ENCODE measurements around the gene MYCBP2. TPM values are rescaled to one million over a fixed set of nuclear protein-coding genes. Genes with fewer than 3 reads are reported as not detected.

Gene MYCBP2
- polyA plus RNA-seq, 1 of the 3 experiments (the other 2 are of a cell fraction): 18.5 TPM

DNA sequence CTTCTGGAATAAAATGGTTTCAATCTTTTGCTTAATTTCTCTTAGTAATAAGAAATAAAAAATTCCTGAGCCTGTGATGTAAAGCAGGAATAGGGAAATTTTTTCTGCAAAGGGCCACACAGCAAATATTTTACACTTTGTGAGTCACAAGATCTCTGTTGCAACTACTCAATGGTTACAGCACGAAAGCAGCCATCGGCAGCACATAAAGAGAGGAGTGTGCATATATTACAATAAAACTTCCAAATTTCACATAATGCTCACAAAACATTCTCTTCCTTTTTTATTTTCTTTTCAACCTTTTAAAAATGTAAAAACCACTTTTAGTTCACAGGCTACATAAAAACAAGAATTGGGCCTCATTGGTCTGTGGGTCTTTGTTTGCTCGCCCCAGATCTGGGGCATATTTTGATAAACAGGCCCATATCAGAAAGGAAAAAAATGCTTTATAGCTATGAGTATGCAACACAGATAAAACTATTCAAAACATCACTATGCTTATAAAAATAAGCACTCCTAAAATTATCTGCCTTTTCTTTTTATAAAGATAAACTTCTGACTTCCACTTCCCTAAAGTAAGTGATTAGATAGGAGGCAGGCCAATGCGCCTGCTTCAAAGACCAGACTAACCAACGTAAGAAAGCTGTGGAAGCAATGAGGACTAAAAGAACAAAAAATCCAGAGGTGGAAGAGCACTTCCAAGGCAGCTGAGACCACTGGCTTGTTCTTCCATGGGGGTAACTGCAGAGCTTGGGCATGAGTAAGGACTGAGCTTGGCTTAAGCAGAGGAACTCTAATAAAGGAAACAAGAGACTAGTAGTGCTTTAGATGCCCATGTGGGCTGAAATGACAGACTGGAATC is 26.5 kb downstream of the MYCBP2 start:
- Histone ChIP-seq H3K9ac (no peak overlapping the region), H3K9me2 (no peaks in the 10 kb centered on the region), H2AFZ (ENCODE audit: low read depth) (no peak overlapping the region), H3K9me3 (no peaks in the 10 kb centered on the region), H3K79me2 (ENCODE audit: insufficient read depth) (peaks cover 65% of the 10 kb centered on the region), H3K4me3 (ENCODE audit: low read depth in 2 of 2, low read length in 1 of 2) (no peak overlapping the region), H3K4me1 (ENCODE audit: control insufficient read depth in 1 of 2, insufficient read depth in 2 of 2, low read depth in 1 of 2, low read length in 1 of 2) (peaks cover 3 to 14% of the 10 kb centered on the region in 2 experiments; a peak in 3 of 4 replicates), H3K27ac (ENCODE audit: low read depth in 2 of 2, low read length in 1 of 2) (peak overlapping the region; percentile 2 to 28; a peak in 2 of 4 replicates), H3K27me3 (ENCODE audit: insufficient read depth) (no peaks in the 10 kb centered on the region), H3K4me2 (peak overlapping the region; percentile 22; the same call in 1 of the 2 replicates), H3F3A (replicated peaks; ENCODE audit: insufficient read depth) (peaks cover 14% of the 10 kb centered on the region), H4K20me1 (ENCODE audit: insufficient read depth) (no peaks in the 10 kb centered on the region), H3K36me3 (replicated peaks in 1 of 2; ENCODE audit: control insufficient read depth in 1 of 2, insufficient read depth in 2 of 2, low read length in 1 of 2) (peaks cover 2 to 9% of the 10 kb centered on the region in 2 experiments)
- ChIA-PET POLR2A (no interaction called here), CTCF (no interaction called here)
- WGBS (ENCODE audit: low lambda C conversion rate): 85% methylated on average over 5 of the region's 5 CpGs
- TF ChIP-seq, protein P1, sequence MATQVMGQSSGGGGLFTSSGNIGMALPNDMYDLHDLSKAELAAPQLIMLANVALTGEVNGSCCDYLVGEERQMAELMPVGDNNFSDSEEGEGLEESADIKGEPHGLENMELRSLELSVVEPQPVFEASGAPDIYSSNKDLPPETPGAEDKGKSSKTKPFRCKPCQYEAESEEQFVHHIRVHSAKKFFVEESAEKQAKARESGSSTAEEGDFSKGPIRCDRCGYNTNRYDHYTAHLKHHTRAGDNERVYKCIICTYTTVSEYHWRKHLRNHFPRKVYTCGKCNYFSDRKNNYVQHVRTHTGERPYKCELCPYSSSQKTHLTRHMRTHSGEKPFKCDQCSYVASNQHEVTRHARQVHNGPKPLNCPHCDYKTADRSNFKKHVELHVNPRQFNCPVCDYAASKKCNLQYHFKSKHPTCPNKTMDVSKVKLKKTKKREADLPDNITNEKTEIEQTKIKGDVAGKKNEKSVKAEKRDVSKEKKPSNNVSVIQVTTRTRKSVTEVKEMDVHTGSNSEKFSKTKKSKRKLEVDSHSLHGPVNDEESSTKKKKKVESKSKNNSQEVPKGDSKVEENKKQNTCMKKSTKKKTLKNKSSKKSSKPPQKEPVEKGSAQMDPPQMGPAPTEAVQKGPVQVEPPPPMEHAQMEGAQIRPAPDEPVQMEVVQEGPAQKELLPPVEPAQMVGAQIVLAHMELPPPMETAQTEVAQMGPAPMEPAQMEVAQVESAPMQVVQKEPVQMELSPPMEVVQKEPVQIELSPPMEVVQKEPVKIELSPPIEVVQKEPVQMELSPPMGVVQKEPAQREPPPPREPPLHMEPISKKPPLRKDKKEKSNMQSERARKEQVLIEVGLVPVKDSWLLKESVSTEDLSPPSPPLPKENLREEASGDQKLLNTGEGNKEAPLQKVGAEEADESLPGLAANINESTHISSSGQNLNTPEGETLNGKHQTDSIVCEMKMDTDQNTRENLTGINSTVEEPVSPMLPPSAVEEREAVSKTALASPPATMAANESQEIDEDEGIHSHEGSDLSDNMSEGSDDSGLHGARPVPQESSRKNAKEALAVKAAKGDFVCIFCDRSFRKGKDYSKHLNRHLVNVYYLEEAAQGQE (IDR thresholded peaks at IDR 0.05; ENCODE audit: low read depth, low read length): no peak
- TF ChIP-seq, protein P2, sequence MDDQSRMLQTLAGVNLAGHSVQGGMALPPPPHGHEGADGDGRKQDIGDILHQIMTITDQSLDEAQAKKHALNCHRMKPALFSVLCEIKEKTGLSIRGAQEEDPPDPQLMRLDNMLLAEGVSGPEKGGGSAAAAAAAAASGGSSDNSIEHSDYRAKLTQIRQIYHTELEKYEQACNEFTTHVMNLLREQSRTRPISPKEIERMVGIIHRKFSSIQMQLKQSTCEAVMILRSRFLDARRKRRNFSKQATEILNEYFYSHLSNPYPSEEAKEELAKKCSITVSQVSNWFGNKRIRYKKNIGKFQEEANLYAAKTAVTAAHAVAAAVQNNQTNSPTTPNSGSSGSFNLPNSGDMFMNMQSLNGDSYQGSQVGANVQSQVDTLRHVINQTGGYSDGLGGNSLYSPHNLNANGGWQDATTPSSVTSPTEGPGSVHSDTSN (IDR thresholded peaks at IDR 0.05): no peak
- TF ChIP-seq TAF1 (IDR thresholded peaks at IDR 0.05; ENCODE audit: borderline replicate concordance, low read depth, low read length): no peak
- TF ChIP-seq TEAD4 (IDR thresholded peaks at IDR 0.05; ENCODE audit: borderline replicate concordance, insufficient read depth): no peak
- TF ChIP-seq EP300 (IDR thresholded peaks at IDR 0.05; ENCODE audit: borderline replicate concordance in 1 of 2, low read depth in 1 of 2, low read length in 1 of 2): no peak
- TF ChIP-seq YY1 (IDR thresholded peaks at IDR 0.05; ENCODE audit: low read depth): no peak
- TF ChIP-seq GABPA (IDR thresholded peaks at IDR 0.05; ENCODE audit: low read depth): no peak
- TF ChIP-seq, protein P3, sequence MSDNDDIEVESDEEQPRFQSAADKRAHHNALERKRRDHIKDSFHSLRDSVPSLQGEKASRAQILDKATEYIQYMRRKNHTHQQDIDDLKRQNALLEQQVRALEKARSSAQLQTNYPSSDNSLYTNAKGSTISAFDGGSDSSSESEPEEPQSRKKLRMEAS (IDR thresholded peaks at IDR 0.05; ENCODE audit: low read depth): no peak
- TF ChIP-seq JUND (IDR thresholded peaks at IDR 0.05): no peak
- TF ChIP-seq CHD2 (IDR thresholded peaks at IDR 0.05; ENCODE audit: low read length, partially characterized antibody): no peak
- no peak for TF ChIP-seq NRF1 (IDR thresholded peaks at IDR 0.05; ENCODE audit: low read depth, low read length)
- no peak for TF ChIP-seq ELF1 (IDR thresholded peaks at IDR 0.05)
- TF ChIP-seq, protein P4, sequence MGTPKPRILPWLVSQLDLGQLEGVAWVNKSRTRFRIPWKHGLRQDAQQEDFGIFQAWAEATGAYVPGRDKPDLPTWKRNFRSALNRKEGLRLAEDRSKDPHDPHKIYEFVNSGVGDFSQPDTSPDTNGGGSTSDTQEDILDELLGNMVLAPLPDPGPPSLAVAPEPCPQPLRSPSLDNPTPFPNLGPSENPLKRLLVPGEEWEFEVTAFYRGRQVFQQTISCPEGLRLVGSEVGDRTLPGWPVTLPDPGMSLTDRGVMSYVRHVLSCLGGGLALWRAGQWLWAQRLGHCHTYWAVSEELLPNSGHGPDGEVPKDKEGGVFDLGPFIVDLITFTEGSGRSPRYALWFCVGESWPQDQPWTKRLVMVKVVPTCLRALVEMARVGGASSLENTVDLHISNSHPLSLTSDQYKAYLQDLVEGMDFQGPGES (IDR thresholded peaks at IDR 0.05; ENCODE audit: low read depth, low read length): no peak
- TF ChIP-seq, protein P5, sequence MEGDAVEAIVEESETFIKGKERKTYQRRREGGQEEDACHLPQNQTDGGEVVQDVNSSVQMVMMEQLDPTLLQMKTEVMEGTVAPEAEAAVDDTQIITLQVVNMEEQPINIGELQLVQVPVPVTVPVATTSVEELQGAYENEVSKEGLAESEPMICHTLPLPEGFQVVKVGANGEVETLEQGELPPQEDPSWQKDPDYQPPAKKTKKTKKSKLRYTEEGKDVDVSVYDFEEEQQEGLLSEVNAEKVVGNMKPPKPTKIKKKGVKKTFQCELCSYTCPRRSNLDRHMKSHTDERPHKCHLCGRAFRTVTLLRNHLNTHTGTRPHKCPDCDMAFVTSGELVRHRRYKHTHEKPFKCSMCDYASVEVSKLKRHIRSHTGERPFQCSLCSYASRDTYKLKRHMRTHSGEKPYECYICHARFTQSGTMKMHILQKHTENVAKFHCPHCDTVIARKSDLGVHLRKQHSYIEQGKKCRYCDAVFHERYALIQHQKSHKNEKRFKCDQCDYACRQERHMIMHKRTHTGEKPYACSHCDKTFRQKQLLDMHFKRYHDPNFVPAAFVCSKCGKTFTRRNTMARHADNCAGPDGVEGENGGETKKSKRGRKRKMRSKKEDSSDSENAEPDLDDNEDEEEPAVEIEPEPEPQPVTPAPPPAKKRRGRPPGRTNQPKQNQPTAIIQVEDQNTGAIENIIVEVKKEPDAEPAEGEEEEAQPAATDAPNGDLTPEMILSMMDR (IDR thresholded peaks at IDR 0.05): no peak
- no peak for DNase-seq
